K562 (cell line): Measurements from ENCODE around the gene MSN. TPM values are rescaled to one million over a fixed set of nuclear protein-coding genes. Genes with fewer than 3 reads are reported as not detected.
A peak's percentile ranks its signal among the peaks of the same experiment; 100 is the strongest.

Experiments
- ESRRA ChIP-seq: fragments of 450-650 bp; IDR thresholded peaks from 2 replicates; pipeline ENCODE4 v1.6.1; 2014; ENCODE audit warnings: low read depth, mild to moderate bottlenecking, moderate library complexity, borderline replicate concordance
- GABPB1 ChIP-seq: sonication (generic); formaldehyde crosslinking; IDR thresholded peaks from 2 replicates; pipeline ENCODE4 v1.8.0; 2022; ENCODE audit warnings: mild to moderate bottlenecking, missing genetic modification reagents
- MAFG ChIP-seq: fragments of 450-650 bp; conservative IDR thresholded peaks from 2 replicates; pipeline ENCODE4 v1.6.1; 2016; ENCODE audit warnings: missing genetic modification characterization, missing compliant biosample characterization
- PML ChIP-seq: IDR thresholded peaks from 2 replicates; pipeline ENCODE4 v1.6.1; 2012; ENCODE audit warnings: low read length, inconsistent platforms
- POLR2AphosphoS5 ChIP-seq: IDR thresholded peaks from 2 replicates; pipeline ENCODE4 v1.6.1; 2011; ENCODE audit warnings: mild to moderate bottlenecking, low read depth, low read length, moderate library complexity; ENCODE audit not compliant: control insufficient read depth, insufficient read depth
- RB1 ChIP-seq: fragments of 450-650 bp; IDR thresholded peaks from 2 replicates; pipeline ENCODE4 v1.6.1; 2017; ENCODE audit warnings: low read depth, mild to moderate bottlenecking
- SNIP1 ChIP-seq: fragments of 450-650 bp; IDR thresholded peaks from 2 replicates; pipeline ENCODE4 v1.7.1; 2017; ENCODE audit warnings: low read depth, mild to moderate bottlenecking
- SUPT5H ChIP-seq: fragments of 450-650 bp; IDR thresholded peaks from 2 replicates; pipeline ENCODE4 v1.6.1; 2016
- TAF1 ChIP-seq: IDR thresholded peaks from 2 replicates; pipeline ENCODE4 v1.6.1; 2011; ENCODE audit warnings: mild to moderate bottlenecking, low read length, moderate library complexity; ENCODE audit not compliant: insufficient read depth, control insufficient read depth, severe bottlenecking; ENCODE audit errors: extremely low read depth
- TAF15 ChIP-seq: fragments of 200-400 bp; formaldehyde crosslinking; IDR thresholded peaks from 2 replicates; pipeline ENCODE4 v1.6.1; 2017; ENCODE audit warnings: mild to moderate bottlenecking, low read depth, low read length, moderate library complexity
- YY1 ChIP-seq, 3 experiments: IDR thresholded peaks; 2 replicates each; pipeline ENCODE4 v1.6.1; 2011; ENCODE audit warnings: low read length in 2 of 3, mild to moderate bottlenecking in 2 of 3, moderate library complexity in 2 of 3, borderline replicate concordance in 1 of 3, control low read depth in 1 of 3, low read depth in 1 of 3; ENCODE audit not compliant: insufficient read depth in 3 of 3, insufficient replicate concordance in 2 of 3, control insufficient read depth in 1 of 3, insufficient read length in 1 of 3; ENCODE audit errors: extremely low read depth in 1 of 3
- ZFX ChIP-seq: sonication (generic); formaldehyde crosslinking; IDR thresholded peaks from 2 replicates; pipeline ENCODE4 v1.8.0; 2022; ENCODE audit warnings: mild to moderate bottlenecking, missing genetic modification reagents, moderate library complexity
- ZHX1 ChIP-seq: fragments of 150-350 bp; conservative IDR thresholded peaks from 2 replicates; pipeline ENCODE4 v1.6.1; 2014; ENCODE audit warnings: low read length
- ZNF143 ChIP-seq: sonication (generic); formaldehyde crosslinking; IDR thresholded peaks from 2 replicates; pipeline ENCODE4 v1.9.0; 2022; ENCODE audit warnings: mild to moderate bottlenecking, missing genetic modification reagents
- ZNF23 ChIP-seq: fragments of 250-450 bp; sonication (Bioruptor Pico); IDR thresholded peaks from 2 replicates; pipeline ENCODE4 v1.4.0; 2020; ENCODE audit warnings: mild to moderate bottlenecking
- ZNF232 ChIP-seq: sonication (generic); formaldehyde crosslinking; IDR thresholded peaks from 2 replicates; pipeline ENCODE4 v1.8.0; 2022; ENCODE audit warnings: mild to moderate bottlenecking, missing genetic modification reagents
- ZNF384 ChIP-seq: IDR thresholded peaks from 2 replicates; pipeline ENCODE4 v1.6.1; 2012; ENCODE audit warnings: low read depth, low read length, improper control_type of control experiment
- polyA plus RNA-seq, 8 experiments: library from polyadenylated mRNA; depleted of rRNA in 4 of 8; stranded (reverse) in 5 of 8; unstranded in 3 of 8; fragments of >200 nt; fragmentation: Nextera tagmentation in 2 of 8; fragmentation: Illumina TruSeq in 1 of 8; extraction: Ambion mirVana in 2 of 8; extraction: Trizol in 1 of 8; gene quantifications; 2 replicates each; pipeline versions ENCODE4 v1.2.1 to v1.2.3, GENCODE V29; 2011 to 2014; ENCODE audit warnings: inconsistent platforms in 1 of 8, missing spikeins in 1 of 8
- total RNA-seq, 7 experiments: library from RNA; depleted of rRNA in 6 of 7; stranded (reverse); fragments of >200 nt in 6 of 7; fragmentation: Illumina TruSeq in 2 of 7; extraction: Trizol in 2 of 7; gene quantifications; 2 replicates each; pipeline versions ENCODE4 v1.2.1 to v1.2.3, GENCODE V29; 2011 to 2021; ENCODE audit warnings: low replicate concordance in 1 of 7
- TF ChIP-seq, protein P1 (sequence below): fragments of 250-450 bp; sonication (Bioruptor Pico); IDR thresholded peaks from 2 replicates; pipeline ENCODE4 v1.4.0; 2020; ENCODE audit warnings: mild to moderate bottlenecking

MSN gene
- total and polyA plus RNA-seq, 9 of the 15 experiments (the other 6 are each of a cell fraction or from before 2014, with no cell fraction given): 128 to 486 (median 237) TPM

DNA sequence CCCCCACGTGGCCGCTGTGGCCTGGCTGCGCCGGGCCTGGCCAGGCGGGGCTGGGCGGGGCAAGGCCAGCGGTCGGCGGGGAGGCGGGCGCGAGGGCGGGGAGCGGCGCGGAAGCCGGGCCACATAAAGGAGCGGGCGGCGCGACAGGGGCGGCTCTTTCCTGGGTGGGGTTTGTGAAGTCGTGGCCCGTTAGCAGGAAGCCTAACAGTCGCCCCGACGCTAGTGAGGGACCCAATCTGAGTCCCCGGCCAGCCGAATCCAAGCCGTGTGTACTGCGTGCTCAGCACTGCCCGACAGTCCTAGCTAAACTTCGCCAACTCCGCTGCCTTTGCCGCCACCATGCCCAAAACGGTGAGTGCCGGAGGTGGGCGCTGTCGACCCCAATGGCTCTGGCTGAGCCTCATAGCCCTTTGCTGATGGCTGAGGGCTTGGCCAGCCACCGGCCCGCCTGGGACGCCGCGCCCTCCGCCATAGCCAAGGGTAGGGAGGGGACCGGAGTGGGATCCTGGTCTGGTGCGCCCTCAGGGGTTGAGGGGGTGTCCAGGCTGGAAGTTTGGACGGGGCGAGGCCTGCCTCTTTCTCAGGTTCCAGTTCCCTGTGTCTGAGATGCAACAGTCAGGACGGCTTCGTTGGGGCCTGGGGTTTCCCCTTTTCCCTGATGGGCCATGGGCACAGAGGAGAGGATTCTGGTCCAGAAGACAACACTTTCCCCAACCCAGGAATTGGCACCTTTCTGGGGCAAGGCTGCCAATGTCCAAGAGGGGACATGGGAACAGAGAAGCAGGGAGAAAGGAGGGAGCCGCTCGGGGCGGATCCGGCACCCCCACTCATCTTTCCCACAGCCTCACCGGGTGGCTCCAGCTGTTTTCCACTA, at the start of gene MSN (continued):
- 0 out of 2 replicates have a peak, but pooled peaks have one; percentile 10 for TF ChIP-seq ESRRA
- TF ChIP-seq POLR2AphosphoS5: peak; percentile 58; the same call in 1 of the 2 replicates
- TF ChIP-seq ZNF143 (CRISPR knock-in tag): no peak
- no peak for TF ChIP-seq MAFG (tag)
- no peak for TF ChIP-seq ZHX1
- TF ChIP-seq, protein P1, sequence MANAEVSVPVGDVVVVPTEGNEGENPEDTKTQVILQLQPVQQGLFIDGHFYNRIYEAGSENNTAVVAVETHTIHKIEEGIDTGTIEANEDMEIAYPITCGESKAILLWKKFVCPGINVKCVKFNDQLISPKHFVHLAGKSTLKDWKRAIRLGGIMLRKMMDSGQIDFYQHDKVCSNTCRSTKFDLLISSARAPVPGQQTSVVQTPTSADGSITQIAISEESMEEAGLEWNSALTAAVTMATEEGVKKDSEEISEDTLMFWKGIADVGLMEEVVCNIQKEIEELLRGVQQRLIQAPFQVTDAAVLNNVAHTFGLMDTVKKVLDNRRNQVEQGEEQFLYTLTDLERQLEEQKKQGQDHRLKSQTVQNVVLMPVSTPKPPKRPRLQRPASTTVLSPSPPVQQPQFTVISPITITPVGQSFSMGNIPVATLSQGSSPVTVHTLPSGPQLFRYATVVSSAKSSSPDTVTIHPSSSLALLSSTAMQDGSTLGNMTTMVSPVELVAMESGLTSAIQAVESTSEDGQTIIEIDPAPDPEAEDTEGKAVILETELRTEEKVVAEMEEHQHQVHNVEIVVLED (CRISPR knock-in tag): no peak
- no peak for TF ChIP-seq ZNF232 (CRISPR knock-in tag)
- TF ChIP-seq PML: 0 out of 2 replicates have a peak, but pooled peaks have one; percentile 31
- TF ChIP-seq TAF15: no peak
- 0 out of 2 replicates have a peak, but pooled peaks have one; percentile 41 for TF ChIP-seq RB1
- TF ChIP-seq ZNF23: no peak
- TF ChIP-seq ZFX (CRISPR knock-in tag): peak; percentile 59
- peak; percentile 46 for TF ChIP-seq TAF1
- TF ChIP-seq SNIP1: no peak
- TF ChIP-seq GABPB1 (CRISPR knock-in tag): peak; percentile 47; the same call in 1 of the 2 replicates
- no peak for TF ChIP-seq ZNF384
- TF ChIP-seq SUPT5H: peak; percentile 71
- peak in 1 of 3 experiments; percentile 31 for TF ChIP-seq YY1 (IDR thresholded peaks at IDR 0.05; ENCODE audit: borderline replicate concordance in 1 of 3, control insufficient read depth in 1 of 3, extremely low read depth in 1 of 3, insufficient read depth in 3 of 3, insufficient read length in 1 of 3, insufficient replicate concordance in 2 of 3, low read depth in 1 of 3, low read length in 2 of 3)
